Astrocyte (in vitro differentiated cells and primary cell): ENCODE results near the gene ZNF276. TPM values are rescaled to one million over a fixed set of nuclear protein-coding genes. Genes with fewer than 3 reads are reported as not detected.

Experiments used
- DNase-seq: peaks from one replicate; pipeline ENCODE4 v3.0.0-alpha.2; 2010; ENCODE audit warnings: low read depth
- FAIRE-seq: peaks from 2 replicates; lab custom pipeline; 2011; peaks lifted over from hg19 to GRCh38; lab: Jason Lieb, UNC
- H2AFZ ChIP-seq: 2 replicates; pipeline ENCODE4 v1.6.0; 2012; ENCODE audit warnings: low read depth, low read length, inconsistent platforms
- H3K27ac ChIP-seq: 2 replicates; pipeline ENCODE4 v1.5.1; 2011; ENCODE audit warnings: low read depth, low read length, inconsistent platforms
- H3K27me3 ChIP-seq: 2 replicates; pipeline ENCODE4 v1.6.0; 2011; ENCODE audit warnings: low read length, inconsistent platforms; ENCODE audit not compliant: insufficient read depth
- H3K36me3 ChIP-seq: 2 replicates; pipeline ENCODE4 v1.5.1; 2011; ENCODE audit warnings: low read length, inconsistent platforms; ENCODE audit not compliant: insufficient read depth
- H3K4me1 ChIP-seq: 2 replicates; pipeline ENCODE4 v1.5.1; 2011; ENCODE audit warnings: low read length, inconsistent platforms; ENCODE audit not compliant: insufficient read depth
- H3K4me2 ChIP-seq: 2 replicates; pipeline ENCODE4 v1.6.0; 2012; ENCODE audit warnings: low read length, inconsistent platforms
- H3K4me3 ChIP-seq: 2 replicates; pipeline ENCODE4 v1.5.1; 2011; ENCODE audit warnings: low read depth, mild to moderate bottlenecking, low read length, inconsistent platforms; ENCODE audit not compliant: insufficient read depth
- H3K79me2 ChIP-seq: 2 replicates; pipeline ENCODE4 v1.6.0; 2012; ENCODE audit warnings: mild to moderate bottlenecking, low read length, inconsistent platforms; ENCODE audit not compliant: insufficient read depth
- H3K9ac ChIP-seq: 2 replicates; pipeline ENCODE4 v1.6.0; 2012; ENCODE audit warnings: mild to moderate bottlenecking, low read length, inconsistent platforms
- H3K9me3 ChIP-seq: 2 replicates; pipeline ENCODE4 v1.5.1; 2012; ENCODE audit warnings: low read depth, mild to moderate bottlenecking, low read length, inconsistent platforms; ENCODE audit not compliant: insufficient read depth
- H4K20me1 ChIP-seq: 2 replicates; pipeline ENCODE4 v1.6.0; 2012; ENCODE audit warnings: low read length, inconsistent platforms; ENCODE audit not compliant: insufficient read depth
- H3K27ac Mint-ChIP-seq: one replicate; pipeline ENCODE4 v1.8.0; 2021; ENCODE audit warnings: mild to moderate bottlenecking, mixed read lengths; ENCODE audit not compliant: unreplicated experiment
- H3K27me3 Mint-ChIP-seq: one replicate; pipeline ENCODE4 v1.8.0; 2021; ENCODE audit warnings: low read depth, mixed read lengths; ENCODE audit not compliant: unreplicated experiment
- H3K36me3 Mint-ChIP-seq: one replicate; pipeline ENCODE4 v1.8.0; 2021; ENCODE audit warnings: low read depth, mixed read lengths; ENCODE audit not compliant: unreplicated experiment
- H3K4me1 Mint-ChIP-seq: one replicate; pipeline ENCODE4 v1.8.0; 2021; ENCODE audit warnings: low read depth, mixed read lengths; ENCODE audit not compliant: unreplicated experiment
- H3K4me3 Mint-ChIP-seq: one replicate; pipeline ENCODE4 v1.8.0; 2021; ENCODE audit warnings: mild to moderate bottlenecking, moderate library complexity, mixed read lengths; ENCODE audit not compliant: unreplicated experiment
- H3K9me3 Mint-ChIP-seq: one replicate; pipeline ENCODE4 v1.8.0; 2021; ENCODE audit warnings: mild to moderate bottlenecking, mixed read lengths; ENCODE audit not compliant: unreplicated experiment
- CTCF ChIP-seq: IDR thresholded peaks from 2 replicates; pipeline ENCODE4 v1.5.1; 2011; ENCODE audit warnings: low read depth, mild to moderate bottlenecking, inconsistent platforms, low read length, moderate library complexity; ENCODE audit not compliant: insufficient read depth
- EZH2 ChIP-seq: IDR thresholded peaks from 2 replicates; pipeline ENCODE4 v1.6.1; 2012; ENCODE audit warnings: mild to moderate bottlenecking, low read length, inconsistent platforms; ENCODE audit not compliant: insufficient read depth
- total RNA-seq: library from RNA; stranded (reverse); gene quantifications from 2 replicates; pipeline ENCODE4 v1.2.1, GENCODE V29; 2021

Gene ZNF276
- total RNA-seq, 1 donor from 2014 or later: 21.6 TPM

GRCh38 chr16:89746043-89746442 is 24.7 kb downstream of the ZNF276 start:
- H3K36me3 Mint-ChIP-seq: no peaks in the 10 kb centered on the region
- DNase-seq (no peak), FAIRE-seq (no peak)
- Histone ChIP-seq H3K4me3 (no peak overlapping the region), H3K79me2 (no peaks in the 10 kb centered on the region), H3K9ac (no peak overlapping the region), H3K9me3 (no peaks in the 10 kb centered on the region), H3K4me2 (no peak overlapping the region), H2AFZ (no peak overlapping the region), H3K4me1 (no peaks in the 10 kb centered on the region), H3K27me3 (no peaks in the 10 kb centered on the region), H3K27ac (no peak overlapping the region), H4K20me1 (peaks cover 6% of the 10 kb centered on the region), H3K36me3 (peaks cover 5% of the 10 kb centered on the region)
- H3K27me3 Mint-ChIP-seq: no peaks in the 10 kb centered on the region
- H3K9me3 Mint-ChIP-seq: no peaks in the 10 kb centered on the region
- no peak overlapping the region for H3K27ac Mint-ChIP-seq
- H3K4me1 Mint-ChIP-seq: peaks cover 2% of the 10 kb centered on the region
- H3K4me3 Mint-ChIP-seq: no peak overlapping the region
- no peak for TF ChIP-seq CTCF
- no peak for TF ChIP-seq EZH2

GRCh38 chr16:89748076-89748475 is 26.7 kb downstream of the ZNF276 start:
- H2AFZ ChIP-seq: no peak overlapping the region
- Mint-ChIP-seq H3K4me1 (peaks cover 2% of the 10 kb centered on the region), H3K9me3 (no peaks in the 10 kb centered on the region), H3K27me3 (no peaks in the 10 kb centered on the region), H3K4me3 (no peak overlapping the region), H3K36me3 (no peaks in the 10 kb centered on the region), H3K27ac (no peak overlapping the region)
- no peaks in the 10 kb centered on the region for H3K4me1 ChIP-seq
- H3K27me3 ChIP-seq: no peaks in the 10 kb centered on the region
- H3K27ac ChIP-seq: no peak overlapping the region
- H3K36me3 ChIP-seq: no peaks in the 10 kb centered on the region
- no peak overlapping the region for H3K4me2 ChIP-seq
- FAIRE-seq: no peak
- H3K4me3 ChIP-seq: no peak overlapping the region
- no peaks in the 10 kb centered on the region for H3K79me2 ChIP-seq
- no peaks in the 10 kb centered on the region for H3K9me3 ChIP-seq
- no peak for DNase-seq
- TF ChIP-seq EZH2 (no peak), CTCF (no peak)
- no peaks in the 10 kb centered on the region for H4K20me1 ChIP-seq
- no peak overlapping the region for H3K9ac ChIP-seq

- H3K9ac ChIP-seq: no peak overlapping the region
- no peaks in the 10 kb centered on the region for H3K27me3 Mint-ChIP-seq
- H3K79me2 ChIP-seq: no peaks in the 10 kb centered on the region
- H3K9me3 Mint-ChIP-seq: no peaks in the 10 kb centered on the region
- no peaks in the 10 kb centered on the region for H3K27me3 ChIP-seq
- no peak overlapping the region for H3K4me3 ChIP-seq
- H3K36me3 ChIP-seq: no peaks in the 10 kb centered on the region
- no peak for TF ChIP-seq EZH2
- TF ChIP-seq CTCF: no peak
- H4K20me1 ChIP-seq: no peaks in the 10 kb centered on the region
- no peak for FAIRE-seq
- H3K4me2 ChIP-seq: no peak overlapping the region
- no peaks in the 10 kb centered on the region for H3K4me1 Mint-ChIP-seq
- H3K4me1 ChIP-seq: no peaks in the 10 kb centered on the region
- no peak overlapping the region for H3K27ac Mint-ChIP-seq
- DNase-seq: no peak
- H3K36me3 Mint-ChIP-seq: no peaks in the 10 kb centered on the region
- no peak overlapping the region for H3K27ac ChIP-seq
- H2AFZ ChIP-seq: no peak overlapping the region
- no peak overlapping the region for H3K4me3 Mint-ChIP-seq
- H3K9me3 ChIP-seq: no peaks in the 10 kb centered on the region
These were observed 27.6 kb downstream of the ZNF276 start for GRCh38 chr16:89748921-89749320.
